GM10248 (cell line): Measurements from ENCODE around the gene DYNC1LI1.
"Not testable (repeated sequence)": the region's sequence is repeated elsewhere in the genome, so short reads cannot be mapped to it uniquely, and the experiment has no call there.

Experiments used
- CTCF ChIA-PET: fragments of 300-600 bp; sonication (Branson Sonifier 250); formaldehyde crosslinking; extraction: SDS; loops from one replicate; lab custom pipeline; 2021; ENCODE audit warnings: antibody characterized with exemption; lab: Yijun Ruan, JAX
- POLR2A ChIA-PET: fragments of 350-650 bp; sonication (Branson Sonifier 250); formaldehyde crosslinking; extraction: SDS; loops from one replicate; lab custom pipeline; 2020; ENCODE audit warnings: antibody characterized with exemption; lab: Yijun Ruan, JAX
- DNase-seq: peaks from one replicate; pipeline ENCODE4 v3.0.0; 2012; ENCODE audit errors: extremely low spot score
- TF ChIP-seq, protein P1 (sequence below): IDR thresholded peaks from 2 replicates; pipeline ENCODE4 v1.5.1; 2012; ENCODE audit warnings: mild to moderate bottlenecking, low read depth; ENCODE audit errors: extremely low read depth, missing control alignments, control extremely low read depth

Gene DYNC1LI1

DNA sequence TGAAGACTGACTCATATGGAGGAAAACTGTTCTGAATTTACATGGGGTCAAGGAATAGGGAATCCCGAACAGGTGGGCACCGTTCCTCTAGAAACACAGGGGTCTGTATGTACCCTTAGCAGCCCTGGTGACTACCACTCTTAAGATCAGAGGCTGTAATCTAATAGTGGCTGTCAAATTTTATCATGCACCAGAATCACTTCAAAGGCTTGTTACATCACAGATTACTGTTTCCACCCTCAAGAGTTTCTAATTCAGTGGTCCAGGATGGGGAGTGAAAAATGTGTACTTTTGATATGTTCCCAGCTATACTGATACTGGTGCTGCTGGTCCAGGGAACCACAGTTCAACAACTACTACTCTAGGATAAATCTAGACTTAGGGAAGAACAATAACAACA is 27.9 kb downstream of the DYNC1LI1 start:
- CTCF ChIA-PET, result interaction anchor here (1.4 kb wide), 1 partner anchor 75 kb away, joined by 3 read pairs; no protein-coding TSS in a partner anchor
- POLR2A ChIA-PET, result no interaction called here

DNA sequence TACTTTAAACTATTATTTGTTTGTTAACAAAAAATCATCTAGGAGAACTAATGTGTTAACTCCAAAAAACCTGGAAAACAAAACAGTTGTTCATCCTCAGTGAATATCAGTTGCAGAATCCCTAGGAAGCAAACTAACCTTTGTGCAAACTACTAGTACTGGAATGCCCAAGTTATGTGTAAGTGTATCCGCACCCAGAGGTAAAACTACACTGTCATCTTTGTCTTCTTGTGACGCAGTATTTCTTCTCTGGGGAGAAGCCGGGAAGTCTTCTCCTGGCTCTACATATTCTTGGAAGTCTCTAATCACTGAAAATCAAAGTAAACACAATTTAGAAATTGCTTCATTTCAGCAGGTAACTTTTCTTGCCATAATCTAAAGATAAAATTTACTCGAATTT is 29.8 kb downstream of the DYNC1LI1 start:
- POLR2A ChIA-PET, result no interaction called here
- DNase-seq, result no peak
- TF ChIP-seq, protein P1, sequence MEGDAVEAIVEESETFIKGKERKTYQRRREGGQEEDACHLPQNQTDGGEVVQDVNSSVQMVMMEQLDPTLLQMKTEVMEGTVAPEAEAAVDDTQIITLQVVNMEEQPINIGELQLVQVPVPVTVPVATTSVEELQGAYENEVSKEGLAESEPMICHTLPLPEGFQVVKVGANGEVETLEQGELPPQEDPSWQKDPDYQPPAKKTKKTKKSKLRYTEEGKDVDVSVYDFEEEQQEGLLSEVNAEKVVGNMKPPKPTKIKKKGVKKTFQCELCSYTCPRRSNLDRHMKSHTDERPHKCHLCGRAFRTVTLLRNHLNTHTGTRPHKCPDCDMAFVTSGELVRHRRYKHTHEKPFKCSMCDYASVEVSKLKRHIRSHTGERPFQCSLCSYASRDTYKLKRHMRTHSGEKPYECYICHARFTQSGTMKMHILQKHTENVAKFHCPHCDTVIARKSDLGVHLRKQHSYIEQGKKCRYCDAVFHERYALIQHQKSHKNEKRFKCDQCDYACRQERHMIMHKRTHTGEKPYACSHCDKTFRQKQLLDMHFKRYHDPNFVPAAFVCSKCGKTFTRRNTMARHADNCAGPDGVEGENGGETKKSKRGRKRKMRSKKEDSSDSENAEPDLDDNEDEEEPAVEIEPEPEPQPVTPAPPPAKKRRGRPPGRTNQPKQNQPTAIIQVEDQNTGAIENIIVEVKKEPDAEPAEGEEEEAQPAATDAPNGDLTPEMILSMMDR, result no peak
- CTCF ChIA-PET, result no interaction called here

More for the DNA sequence above, 27.9 kb downstream of the DYNC1LI1 start:
- no peak for DNase-seq
- TF ChIP-seq, protein P1, result no peak

DNA sequence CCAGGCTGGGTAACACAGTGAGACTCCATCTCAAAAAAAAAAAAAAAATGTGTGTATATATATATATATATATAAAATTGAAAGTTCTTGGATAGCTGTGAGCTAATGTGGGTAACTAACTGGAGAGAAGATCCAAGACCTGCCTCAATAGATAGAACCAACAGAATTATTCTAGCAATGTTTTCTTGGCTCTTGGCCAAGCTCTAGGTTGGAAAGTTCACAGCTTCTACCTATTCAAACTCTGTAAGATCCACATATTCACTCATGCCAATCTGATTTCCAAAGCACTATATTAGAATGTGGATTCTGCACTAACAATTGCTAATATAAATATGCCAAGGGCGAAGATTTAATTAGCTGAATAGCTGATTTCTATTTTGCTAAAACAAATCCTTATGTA is 38.2 kb downstream of the DYNC1LI1 start:
- ChIA-PET CTCF (interaction anchor here (1.1 to 3.6 kb wide), 5 partner anchors 10 to 139 kb away, joined by 3 to 20 read pairs (median 3); no protein-coding TSS in a partner anchor), POLR2A (interaction anchor here (0.7 kb wide), 2 partner anchors 63 to 984 kb away, joined by 5 to 6 read pairs; no protein-coding TSS in a partner anchor)
- TF ChIP-seq, protein P1, result no peak
- DNase-seq, result no peak

DNA sequence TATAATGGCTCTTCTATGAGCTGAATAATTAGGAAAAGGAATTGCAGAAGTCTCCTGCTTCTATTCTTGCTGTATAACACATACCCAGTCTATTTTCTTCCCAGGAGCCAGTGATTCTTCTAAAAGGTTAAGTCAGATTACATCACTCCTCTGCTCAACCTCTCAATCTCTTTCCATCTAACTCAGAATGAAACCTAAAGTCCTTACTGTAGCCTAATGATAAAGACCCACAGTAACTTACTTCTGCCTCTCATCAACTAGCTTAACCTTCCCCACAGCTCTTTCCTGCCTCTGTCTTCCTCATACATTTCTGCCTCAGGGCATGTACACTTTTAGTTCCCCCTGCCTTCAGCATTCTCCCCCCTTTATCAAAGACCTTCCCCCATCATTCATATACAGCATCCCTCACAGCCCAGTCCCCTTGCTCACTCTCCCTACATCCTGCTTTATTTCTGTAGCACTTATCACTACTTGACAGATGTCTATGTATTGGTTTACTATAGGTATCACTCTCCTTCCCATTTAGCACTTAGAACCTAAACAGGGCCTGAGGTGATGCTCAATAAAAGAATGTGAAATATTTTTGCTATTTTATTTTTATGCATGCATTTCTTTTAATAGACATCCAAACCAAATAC is 39.5 kb downstream of the DYNC1LI1 start:
- TF ChIP-seq, protein P1, result no peak
- peak; percentile 28 for DNase-seq
- ChIA-PET POLR2A (no interaction called here), CTCF (interaction anchor here (0.7 to 3.6 kb wide), 6 partner anchors 9 to 156 kb away, joined by 3 to 20 read pairs (median 4); no protein-coding TSS in a partner anchor)

DNA sequence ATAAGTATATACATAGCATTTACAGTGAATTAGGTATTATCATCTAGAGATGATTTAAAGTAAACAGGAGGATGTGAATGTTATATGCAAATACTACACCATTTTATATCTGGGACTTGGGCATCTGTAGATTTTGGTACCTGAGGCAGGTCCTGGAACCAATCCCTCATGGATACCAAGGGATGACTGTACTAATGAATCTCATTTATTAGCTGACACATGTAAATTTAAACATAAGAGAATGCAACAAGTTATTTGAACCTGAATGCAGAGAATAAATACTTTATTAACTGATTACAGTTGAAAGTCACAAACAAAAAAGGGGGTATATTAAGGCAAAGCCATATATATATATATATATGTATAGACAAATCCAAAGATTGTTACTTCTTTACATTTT is 44.9 kb downstream of the DYNC1LI1 start:
- TF ChIP-seq, protein P1, result no peak
- ChIA-PET POLR2A (no interaction called here), CTCF (interaction anchor here (1.0 to 1.7 kb wide), 2 partner anchors 31 to 58 kb away, joined by 4 read pairs; no protein-coding TSS in a partner anchor)
- DNase-seq, result no peak

DNA sequence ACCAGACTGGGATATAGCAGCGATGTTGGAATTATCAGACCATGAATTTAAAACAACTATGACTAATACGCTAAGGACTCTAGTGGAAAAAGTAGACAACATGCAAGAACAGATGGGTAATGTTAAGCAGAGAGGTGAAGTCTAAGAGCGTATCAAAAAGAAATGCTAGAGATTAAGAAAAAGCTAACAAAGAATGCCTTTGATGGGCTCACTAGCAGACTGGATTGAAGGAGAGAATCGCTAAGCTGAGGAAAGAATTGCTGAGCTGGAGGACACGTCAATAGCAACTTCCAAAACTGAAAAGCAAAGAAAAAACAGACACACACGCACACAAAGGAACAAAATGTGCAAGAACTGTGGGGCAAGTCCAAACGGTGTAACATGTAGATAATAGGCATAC is 48.0 kb downstream of the DYNC1LI1 start:
- no peak for DNase-seq
- TF ChIP-seq, protein P1, result no peak
- ChIA-PET CTCF (interaction anchor here (1.6 to 2.9 kb wide), 3 partner anchors 9 to 13 kb away, joined by 9 to 10 read pairs (median 10); no protein-coding TSS in a partner anchor), POLR2A (no interaction called here)

DNA sequence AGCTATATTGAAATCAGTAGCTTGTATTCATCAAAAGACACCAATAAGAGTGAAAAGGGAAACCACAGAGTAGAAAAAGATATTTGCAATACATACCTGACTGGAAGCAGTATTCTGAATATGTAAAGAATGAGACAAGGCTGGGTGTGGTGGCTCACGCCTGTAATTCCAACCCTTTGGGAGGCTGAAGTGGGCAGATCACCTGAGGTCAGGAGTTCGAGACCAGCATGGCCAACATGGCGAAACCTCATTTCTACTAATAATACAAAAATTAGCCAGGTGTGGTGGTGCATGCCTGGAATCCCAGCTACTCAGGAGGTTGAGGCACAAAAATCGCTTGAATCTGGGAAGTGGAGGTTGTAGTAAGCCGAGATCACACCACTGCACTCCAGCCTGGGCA is 51.7 kb downstream of the DYNC1LI1 start:
- not testable (repeated sequence) for DNase-seq
- ChIA-PET POLR2A (interaction anchor here (0.6 kb wide), 1 partner anchor 134 kb away, joined by 9 read pairs; no protein-coding TSS in a partner anchor), CTCF (interaction anchor here (1.2 kb wide), 2 partner anchors 9 kb away, joined by 3 to 4 read pairs; no protein-coding TSS in a partner anchor)

DNA sequence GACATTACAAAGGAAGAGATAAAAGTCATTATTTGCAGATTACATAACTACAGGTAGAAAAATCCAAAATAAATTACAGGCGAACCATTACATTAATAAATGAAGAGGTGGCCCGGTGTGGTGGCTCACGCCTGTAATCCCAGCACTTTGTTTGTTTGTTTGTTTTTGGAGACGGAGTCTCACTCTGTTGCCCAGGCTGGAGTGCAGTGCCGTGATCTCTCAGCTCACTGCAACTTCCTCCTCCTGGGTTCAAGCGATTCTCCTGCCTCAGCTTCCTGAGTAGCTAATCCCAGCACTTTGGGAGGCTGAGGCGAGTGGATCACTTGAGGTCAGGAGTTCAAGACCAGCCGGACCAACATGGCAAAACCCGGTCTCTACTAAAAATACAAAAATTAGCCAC is 53.9 kb downstream of the DYNC1LI1 start:
- DNase-seq, POLR2A ChIA-PET, CTCF ChIA-PET: not testable (repeated sequence)
